Lower leg skin (tissue), 3 donors: ENCODE results near the gene FAM221A.

Source experiments
- POLR2A ChIP-seq, 2 donors: fragments of 450-650 bp; IDR thresholded peaks; one replicate each; pipeline ENCODE4 v1.6.1; 2016 to 2017; ENCODE audit warnings: antibody characterized with exemption in 2 of 2, mild to moderate bottlenecking in 1 of 2, moderate library complexity in 1 of 2
- TF ChIP-seq, protein P1 (sequence below), 3 donors: fragments of 450-650 bp; IDR thresholded peaks; one replicate each; pipeline ENCODE4 v1.5.1; 2016; ENCODE audit warnings: antibody characterized with exemption in 3 of 3, mild to moderate bottlenecking in 3 of 3, moderate library complexity in 2 of 3

DNA sequence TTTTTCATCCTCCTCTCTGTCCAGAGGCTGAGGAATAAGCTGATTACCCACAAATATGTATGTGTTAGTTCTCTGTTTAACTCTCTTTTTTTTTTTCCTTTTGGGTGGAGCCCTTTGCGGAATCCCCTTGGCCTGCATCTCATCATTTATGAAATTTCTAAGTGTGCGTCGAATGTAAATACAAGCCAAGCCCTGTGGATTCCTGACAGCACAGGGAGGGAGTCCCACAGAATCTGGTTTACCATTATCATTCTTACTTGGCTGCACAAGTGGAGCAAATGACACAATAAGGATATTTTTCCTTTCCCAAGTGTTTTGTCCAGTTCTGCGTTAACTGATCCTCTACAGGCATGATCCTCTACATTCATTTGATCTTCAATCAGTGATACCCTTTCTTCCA, 41.5 kb downstream of the FAM221A start:
- TF ChIP-seq, protein P1, sequence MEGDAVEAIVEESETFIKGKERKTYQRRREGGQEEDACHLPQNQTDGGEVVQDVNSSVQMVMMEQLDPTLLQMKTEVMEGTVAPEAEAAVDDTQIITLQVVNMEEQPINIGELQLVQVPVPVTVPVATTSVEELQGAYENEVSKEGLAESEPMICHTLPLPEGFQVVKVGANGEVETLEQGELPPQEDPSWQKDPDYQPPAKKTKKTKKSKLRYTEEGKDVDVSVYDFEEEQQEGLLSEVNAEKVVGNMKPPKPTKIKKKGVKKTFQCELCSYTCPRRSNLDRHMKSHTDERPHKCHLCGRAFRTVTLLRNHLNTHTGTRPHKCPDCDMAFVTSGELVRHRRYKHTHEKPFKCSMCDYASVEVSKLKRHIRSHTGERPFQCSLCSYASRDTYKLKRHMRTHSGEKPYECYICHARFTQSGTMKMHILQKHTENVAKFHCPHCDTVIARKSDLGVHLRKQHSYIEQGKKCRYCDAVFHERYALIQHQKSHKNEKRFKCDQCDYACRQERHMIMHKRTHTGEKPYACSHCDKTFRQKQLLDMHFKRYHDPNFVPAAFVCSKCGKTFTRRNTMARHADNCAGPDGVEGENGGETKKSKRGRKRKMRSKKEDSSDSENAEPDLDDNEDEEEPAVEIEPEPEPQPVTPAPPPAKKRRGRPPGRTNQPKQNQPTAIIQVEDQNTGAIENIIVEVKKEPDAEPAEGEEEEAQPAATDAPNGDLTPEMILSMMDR (IDR thresholded peaks at IDR 0.05): no peak
- no peak for TF ChIP-seq POLR2A (IDR thresholded peaks at IDR 0.05)
